Epithelial cell of prostate (primary cell): ENCODE results near the gene SERHL2.
"Not testable (repeated sequence)": the region's sequence is repeated elsewhere in the genome, so short reads cannot be mapped to it uniquely, and the experiment has no call there.

Source experiments
- DNase-seq: peaks from one replicate; pipeline ENCODE4 v3.0.0-alpha.2; 2011; ENCODE audit warnings: low read depth, low spot score
- H3K27ac ChIP-seq: fragments of 450-650 bp; 2 replicates; pipeline ENCODE4 v1.5.1; 2017; ENCODE audit warnings: mild to moderate bottlenecking

Gene SERHL2

DNA sequence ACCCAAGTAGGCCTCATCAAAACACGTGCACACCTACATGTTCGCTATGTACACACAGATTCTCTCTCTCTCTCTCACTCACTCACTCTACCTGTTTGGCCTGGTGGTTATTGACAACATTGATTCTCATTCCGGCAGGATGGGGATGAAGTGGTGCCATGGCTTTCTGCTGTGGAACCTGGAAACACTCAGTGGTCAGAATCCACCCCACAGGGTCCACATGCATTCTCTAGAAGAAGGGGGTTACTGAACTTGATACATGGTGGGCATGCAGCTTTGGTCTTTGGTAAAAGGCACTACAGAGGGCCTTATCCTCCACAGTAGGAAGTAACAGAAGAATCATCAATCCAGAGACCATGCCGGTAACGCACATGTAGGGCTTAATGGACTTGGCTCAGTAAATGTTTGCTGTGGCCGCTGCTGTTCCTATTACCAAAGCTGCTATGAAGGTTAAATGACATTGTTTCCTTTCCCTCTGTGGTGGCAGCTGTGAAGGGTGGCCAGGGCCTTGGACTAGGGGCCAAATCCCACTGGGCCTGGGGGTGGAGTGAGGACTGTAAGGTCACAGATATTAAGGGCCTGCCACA lies 48.2 kb downstream of the SERHL2 start:
- no peak for DNase-seq
- no peak overlapping the region for H3K27ac ChIP-seq

DNA sequence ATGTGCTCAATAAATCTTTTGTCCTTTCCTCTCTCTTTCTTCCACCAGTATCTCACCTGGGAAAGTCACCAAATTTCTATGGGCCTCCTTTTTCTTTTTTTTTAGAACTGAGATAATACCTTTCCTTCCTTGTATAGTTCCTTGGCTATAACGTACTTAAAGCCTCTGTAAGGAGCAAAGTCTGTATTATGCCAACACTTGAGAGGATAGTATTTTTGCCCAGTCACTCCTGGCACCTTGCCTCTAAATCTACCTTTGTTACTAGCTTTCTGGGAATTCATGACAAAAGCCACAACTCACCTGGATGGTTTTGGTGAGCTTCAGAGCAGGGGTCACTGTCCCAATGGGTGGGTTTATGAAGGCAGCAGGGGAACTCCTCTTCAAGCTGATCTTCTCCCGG lies 48.7 kb downstream of the SERHL2 start:
- no peak for DNase-seq
- H3K27ac ChIP-seq, result no peak overlapping the region

DNA sequence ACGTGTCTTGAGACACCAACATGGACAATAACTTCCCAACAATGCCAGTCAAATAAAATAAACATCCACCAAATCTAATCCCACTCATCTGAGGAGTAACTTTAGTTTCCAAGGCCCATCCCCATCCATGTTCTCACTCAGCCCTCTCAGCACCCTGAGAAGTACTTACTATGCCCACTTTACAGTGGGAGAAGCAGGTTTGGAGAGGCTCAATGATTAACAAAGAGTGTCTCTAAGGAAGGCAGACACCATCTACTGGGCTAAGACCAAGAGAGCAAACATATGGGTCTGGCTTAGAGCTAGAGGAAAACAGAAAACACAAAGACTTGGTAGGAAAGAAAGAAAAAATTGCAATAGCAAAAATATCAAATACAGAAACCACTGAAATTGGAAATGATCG lies 49.7 kb downstream of the SERHL2 start:
- no peak overlapping the region for H3K27ac ChIP-seq
- no peak for DNase-seq

DNA sequence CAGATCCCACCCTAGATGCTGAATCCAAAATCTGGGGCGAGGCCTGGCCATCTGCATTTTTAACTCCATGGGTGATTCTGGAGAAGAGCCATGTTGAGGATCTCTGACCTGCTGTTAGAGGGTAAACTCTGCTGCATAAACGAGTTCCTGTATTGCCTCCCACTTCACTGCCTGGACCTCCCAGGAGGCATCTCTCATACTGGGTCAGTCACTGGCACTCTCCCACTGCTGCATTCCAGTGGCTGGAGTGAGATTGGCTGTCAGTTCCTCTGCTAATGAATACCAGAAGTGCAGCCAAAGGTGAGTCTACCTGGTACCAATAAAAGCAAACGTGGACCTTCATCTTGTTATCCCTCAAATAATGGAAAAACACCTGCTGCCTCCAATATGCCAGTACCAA lies 50.6 kb downstream of the SERHL2 start:
- H3K27ac ChIP-seq, result no peak overlapping the region
- DNase-seq, result no peak

DNA sequence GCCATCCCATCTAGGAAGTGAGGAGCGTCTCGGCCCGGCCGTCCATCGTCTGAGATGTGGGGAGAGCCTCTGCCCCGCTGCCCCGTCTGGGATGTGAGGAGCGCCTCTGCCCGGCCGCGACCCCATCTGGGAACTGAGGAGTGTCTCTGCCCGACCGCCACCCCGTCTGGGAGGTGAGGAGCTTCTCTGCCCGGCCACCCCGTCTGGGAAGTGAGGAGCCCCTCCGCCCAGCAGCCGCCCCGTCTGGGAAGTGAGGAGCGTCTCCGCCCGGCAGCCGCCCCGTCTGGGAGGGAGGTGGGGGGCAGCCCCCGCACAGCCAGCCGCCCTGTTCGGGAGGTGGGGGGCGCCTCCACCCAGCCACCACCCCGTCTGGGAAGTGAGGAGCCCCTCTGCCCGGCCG lies 53.9 kb downstream of the SERHL2 start:
- H3K27ac ChIP-seq, DNase-seq: not testable (repeated sequence)

DNA sequence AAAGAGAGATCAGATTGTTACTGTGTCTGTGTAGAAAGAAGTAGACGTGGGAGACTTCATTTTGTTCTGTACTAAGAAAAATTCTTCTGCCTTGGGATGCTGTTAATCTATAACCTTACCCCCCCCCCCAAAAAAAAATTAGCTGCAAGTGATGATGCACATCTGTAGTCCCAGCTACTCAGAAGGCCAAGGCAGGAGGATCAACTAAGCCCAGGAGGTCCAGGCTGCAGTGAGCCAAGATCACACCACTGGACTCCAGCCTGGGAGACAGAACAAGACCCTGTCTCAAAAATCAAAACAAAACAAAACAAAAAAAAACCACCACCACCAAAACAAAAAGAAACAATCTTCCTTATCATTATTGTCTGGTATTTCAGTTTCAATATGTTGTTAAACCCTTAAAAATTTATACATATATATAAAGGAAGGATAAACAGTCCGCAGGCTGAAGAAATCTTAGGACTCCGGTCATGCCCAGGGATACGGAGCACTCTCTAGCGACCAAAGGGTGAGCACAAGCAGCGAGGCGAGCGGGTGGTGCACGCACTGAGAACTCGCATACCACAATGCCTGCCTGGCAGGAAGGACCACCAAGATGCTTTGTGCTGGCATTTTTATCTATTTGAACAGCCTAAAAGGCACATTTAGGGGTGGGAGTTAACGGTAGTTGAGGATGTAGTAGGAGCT lies 54.5 kb downstream of the SERHL2 start:
- peak overlapping the region; percentile 77 for H3K27ac ChIP-seq
- DNase-seq, result no peak

DNA sequence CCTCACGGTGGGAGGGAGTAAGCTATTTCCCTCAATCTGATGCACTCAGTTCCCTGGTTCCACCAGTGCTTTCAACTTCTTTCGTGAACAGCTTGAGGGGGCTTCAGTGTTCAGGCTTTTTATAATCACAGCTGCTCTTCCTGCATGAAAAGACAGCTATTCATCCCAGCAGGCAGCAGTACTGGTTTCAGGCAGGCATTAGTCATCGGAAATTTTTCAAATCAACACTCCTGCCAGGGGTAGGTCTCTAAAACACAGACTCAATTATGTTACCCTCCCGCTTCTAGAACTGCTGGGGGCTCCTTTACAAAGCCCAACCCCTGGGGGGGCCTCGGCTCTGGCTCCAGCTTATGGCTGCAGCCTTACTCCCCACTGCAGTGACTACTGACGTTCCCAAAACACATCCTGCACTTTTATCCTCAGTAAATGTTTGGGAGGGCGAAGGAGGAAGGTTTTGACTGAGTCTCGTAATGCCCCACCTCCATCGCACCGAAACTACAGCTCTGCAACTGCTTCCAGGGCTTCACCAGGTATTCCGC lies 55.1 kb downstream of the SERHL2 start:
- H3K27ac ChIP-seq, result peak overlapping the region; percentile 77
- DNase-seq, result no peak

DNA sequence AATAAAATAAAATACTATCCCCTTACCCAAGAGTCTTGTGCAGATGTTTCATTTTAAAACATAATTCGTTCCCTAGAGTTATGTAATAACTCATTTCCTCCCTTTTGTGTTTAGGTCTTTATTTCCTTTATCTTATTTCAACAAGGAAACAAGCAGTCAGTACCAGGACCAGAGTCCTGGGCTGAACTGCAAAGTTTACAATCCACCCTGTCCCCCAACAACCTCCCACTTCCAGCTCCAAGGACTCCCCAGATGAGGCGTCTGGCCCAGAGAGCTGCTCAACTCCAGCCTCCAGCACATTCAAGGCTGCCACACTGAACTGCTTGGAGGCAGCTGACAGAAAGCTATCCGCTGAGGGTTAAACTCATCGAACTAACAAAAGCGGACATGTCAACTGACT lies 56.4 kb downstream of the SERHL2 start:
- peak overlapping the region; percentile 77 for H3K27ac ChIP-seq
- no peak for DNase-seq

DNA sequence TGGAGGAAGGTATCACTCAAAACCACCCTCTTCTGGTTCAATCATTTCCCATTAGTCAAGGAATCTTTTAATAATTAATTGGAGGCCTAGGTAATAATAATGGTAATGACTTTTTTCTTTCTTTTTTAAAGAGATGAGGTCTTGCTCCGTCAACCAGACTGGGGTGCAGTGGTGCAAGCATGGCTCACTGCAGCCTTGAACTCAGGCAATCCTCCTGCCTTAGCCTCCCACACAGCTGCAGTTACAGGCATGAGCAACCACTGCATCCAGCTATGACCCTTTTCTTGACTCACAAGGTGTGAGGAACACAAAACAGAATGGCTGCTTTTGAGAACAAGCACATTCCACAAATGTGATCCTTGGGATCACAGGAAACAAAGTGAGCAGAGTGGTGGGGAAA lies 57.3 kb downstream of the SERHL2 start:
- H3K27ac ChIP-seq, result no peak overlapping the region
- no peak for DNase-seq

DNA sequence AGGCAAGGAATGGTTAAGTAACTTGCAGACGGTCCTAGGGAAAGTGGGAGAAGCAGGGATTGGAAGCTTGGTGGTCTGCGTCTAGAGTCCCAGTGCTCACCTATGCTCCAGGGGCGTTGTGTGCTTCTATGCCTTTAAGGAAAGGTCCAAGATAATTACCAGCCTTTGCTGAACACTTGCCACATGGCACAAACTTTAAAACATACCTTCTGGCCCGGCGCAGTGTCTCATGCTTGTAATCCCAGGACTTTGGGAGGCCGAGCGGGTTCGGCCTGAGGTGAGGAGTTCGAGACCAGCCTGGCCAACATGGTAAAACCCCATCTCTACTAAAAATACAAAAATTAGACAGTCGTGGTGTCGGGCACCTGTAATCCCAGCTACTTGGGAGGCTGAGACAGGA lies 58.6 kb downstream of the SERHL2 start:
- no peak for DNase-seq
- no peak overlapping the region for H3K27ac ChIP-seq

DNA sequence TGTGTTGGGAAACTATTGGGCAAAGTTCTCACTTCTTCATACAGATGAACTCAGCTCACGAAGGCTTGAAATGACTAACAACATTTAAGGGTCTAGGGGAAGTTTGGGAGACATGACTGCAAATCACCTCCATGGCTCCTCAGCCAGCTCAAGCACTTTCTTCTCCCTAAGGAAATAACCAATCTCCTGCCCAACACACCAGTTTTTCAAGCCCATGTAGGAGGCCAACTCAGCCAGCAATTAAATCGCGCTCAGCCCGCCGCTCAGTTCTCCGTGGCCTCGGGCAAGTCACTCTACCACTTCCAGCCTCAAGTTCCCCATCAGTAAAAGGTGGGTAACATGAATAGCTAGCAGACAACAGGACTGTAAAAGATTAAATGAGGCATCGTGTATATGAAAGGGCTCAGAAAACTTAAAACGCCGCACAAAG lies 60.1 kb downstream of the SERHL2 start:
- H3K27ac ChIP-seq, result peak overlapping the region; percentile 96
- DNase-seq, result no peak

DNA sequence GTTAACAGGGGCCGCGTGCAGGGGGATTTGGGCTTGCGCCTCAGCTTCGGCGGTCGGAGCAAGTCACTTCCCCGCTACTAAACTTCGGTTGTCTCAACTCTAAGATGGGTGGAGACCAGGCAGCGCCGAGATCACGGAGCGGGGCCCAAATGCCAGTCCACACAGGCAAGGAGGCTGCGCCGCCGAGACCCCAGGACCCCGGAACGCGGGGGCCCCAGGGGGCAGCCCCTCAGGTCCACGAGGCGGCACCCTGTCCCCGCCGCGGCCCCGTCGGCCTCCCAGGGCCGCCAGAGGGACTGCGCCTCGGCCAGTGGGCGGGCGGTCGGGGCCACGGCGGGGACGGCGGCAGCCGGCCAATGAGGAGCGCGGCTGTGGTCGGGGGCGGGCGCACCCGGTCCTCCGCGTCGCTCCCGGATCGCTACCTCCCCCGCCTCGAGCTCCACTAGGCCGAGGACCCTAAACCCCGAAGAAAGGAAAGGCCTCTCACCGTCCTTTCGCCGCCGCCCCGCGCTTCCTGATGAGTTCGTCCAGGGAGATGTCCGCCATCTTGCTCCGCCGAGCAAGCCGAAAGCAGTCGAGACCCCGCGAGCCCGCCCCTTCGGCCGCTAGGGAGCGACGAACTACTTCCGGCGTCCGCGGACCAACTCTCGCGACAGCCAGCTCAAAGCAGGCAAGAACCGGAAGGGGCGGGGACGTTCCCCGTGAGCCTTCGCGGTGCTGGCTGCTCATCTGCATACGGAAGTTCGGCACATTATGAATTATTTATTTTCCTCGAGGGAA lies 60.7 kb downstream of the SERHL2 start, which contains the start of gene POLDIP3:
Gene POLDIP3 (minus strand): TSS at position 572 of the 780 bp plus-strand sequence. CDS start 26 bp downstream, at position 546.
- DNase-seq, result peak; percentile 95

DNA sequence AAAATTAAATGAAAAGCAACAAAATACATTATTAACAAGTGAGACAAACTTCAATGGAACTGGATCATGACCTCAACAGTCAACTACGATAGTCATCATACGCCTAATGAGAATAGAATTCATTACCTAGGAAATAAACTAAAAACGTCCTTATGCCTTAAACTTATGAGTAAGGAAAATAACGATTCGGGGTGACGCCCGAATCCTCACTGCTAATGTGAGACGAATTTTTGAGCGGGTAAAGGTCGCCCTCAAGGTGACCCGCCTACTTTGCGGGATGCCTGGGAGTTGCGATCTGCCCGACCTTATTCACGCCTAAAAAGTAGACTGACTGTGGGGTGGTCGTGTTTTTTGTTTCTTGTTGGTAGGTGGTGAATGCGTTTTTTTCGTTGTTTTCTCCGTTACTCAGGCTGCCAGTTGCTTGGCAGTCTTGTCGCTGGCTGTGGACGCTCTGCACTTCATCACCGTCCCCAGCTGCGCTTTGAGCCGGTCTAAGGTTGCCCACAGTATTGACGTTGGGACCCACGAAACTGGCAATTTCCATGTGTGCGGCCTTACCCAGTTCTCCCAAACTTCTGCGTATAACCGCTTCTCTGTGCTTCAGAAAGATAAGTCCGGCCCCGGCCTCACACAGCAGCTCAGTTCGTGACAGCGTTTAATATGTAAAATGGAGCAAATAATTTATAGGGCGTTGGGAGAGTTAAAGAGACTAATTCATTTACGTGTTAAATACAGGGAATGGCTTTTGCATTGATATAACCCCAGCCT lies 61.5 kb downstream of the SERHL2 start:
- peak; percentile 99 for DNase-seq
- peak overlapping the region; percentile 96 for H3K27ac ChIP-seq

More for the DNA sequence above, 60.7 kb downstream of the SERHL2 start, which contains the start of gene POLDIP3:
- peak within 1 kb of the TSS; percentile 96 for H3K27ac ChIP-seq

DNA sequence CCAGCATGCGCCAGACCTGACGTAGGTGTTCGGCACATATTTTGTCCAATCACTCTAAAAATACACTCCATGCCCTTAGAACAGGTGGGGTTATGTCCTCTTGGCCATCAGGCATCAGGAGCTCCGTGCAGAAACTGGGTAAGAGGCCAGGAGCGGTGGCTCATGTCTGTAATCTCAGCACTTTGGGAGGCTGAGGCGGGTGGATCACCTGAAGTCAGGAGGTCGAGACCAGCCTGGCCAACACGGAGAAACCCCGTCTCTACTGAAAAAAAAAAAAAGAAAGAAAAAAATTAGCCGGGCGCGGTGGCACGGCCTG lies 62.1 kb downstream of the SERHL2 start:
- peak overlapping the region; percentile 96 for H3K27ac ChIP-seq
- not testable (repeated sequence) for DNase-seq

DNA sequence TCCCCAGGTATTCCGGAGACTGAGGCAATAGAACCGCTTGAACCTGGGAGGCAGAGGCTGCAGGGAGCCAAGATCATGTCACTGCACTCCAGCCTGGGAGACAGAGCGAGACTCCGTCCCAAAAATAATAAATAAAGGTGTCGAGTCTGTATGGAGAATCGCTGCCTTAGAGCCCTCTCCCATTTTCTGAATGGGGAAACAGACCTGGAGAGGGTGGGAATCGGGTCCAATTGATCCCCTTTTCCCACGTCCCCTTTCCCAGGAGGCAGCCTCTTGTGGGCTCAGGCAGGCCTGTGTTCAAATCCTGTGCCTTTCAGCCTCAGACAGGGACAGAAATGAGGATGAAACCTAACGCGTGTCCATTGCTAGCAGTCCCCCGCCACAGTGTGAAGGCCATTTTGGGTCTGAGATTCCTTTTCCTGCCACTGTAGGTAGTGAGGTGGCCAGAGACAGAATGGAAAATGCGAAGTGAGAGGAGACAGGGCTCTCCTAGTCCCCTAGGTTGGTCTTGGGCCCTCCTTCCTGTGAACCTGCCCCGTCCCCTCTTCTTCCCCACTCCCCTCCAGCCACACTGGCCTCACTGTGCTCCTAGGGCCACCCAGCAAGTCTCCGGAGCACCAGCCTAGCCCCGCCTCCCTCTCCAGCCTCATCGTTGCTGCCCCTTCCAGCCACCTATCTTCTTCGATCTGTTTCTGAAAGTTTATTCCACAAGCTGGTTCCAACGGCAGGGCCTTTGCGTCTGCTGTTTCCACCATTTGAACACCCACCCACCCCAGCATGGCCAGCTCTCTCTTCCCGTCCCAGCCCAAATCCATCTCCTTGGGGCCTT lies 63.6 kb downstream of the SERHL2 start:
- no peak for DNase-seq
- no peak overlapping the region for H3K27ac ChIP-seq

DNA sequence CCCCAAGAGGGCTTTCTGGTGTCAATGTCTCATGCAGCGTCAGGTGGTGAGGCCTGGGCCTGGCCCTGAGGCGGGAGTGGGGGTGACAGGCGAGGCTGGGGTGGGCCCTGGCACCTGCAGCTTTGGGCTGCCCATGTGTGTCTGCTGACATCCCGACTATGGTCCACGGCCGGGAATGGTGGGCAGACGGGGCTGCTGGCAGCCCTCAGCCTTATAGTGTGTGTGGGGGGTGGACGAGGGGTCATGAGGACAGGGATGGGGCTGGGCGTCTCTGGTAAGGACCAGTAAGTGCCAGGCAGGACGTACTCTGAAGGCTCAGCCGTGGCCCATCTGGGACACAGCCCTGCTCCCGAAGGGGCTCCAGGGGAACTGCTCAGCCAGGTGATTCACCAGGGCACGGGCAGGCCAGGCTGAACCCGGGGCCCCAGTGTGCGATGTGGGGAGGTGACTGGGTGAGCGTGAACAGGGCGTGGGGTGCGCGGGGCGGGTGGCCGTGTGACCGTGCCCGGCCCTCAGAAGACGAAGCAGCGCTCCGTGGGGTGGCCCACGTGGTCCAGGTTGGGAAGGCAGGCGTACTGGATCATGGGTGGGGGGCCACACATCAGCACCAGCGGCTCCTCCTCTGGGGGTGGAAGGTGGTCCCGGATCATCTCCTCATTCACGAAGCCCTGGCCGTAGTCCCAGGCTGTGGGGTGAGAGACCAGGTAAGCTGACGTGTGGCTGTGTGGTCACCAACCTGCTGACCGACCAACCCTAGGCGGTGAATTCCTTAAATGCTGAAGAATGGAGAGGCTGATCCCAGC lies 65.7 kb downstream of the SERHL2 start:
- H3K27ac ChIP-seq, result no peak overlapping the region
- no peak for DNase-seq

DNA sequence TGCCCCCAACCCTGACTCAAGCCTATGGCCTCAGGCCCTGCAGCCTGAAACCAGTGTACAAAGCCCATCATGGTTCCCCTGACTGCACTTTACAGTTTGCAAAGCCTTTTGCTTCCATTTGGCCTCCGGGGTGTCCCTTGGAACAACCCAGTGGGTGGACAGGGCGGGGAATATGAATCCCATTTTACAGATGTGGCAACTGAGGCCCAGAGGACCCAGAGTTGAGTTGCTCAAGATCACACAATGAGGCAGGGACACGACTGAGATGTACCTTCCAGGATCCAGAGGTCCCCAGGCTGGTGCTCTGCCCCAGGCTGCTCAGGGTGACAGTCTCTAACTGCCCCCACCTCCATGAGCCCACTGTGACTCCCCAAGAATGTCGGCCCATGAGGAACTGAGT lies 66.3 kb downstream of the SERHL2 start:
- DNase-seq, result no peak
- H3K27ac ChIP-seq, result peak overlapping the region; percentile 66

DNA sequence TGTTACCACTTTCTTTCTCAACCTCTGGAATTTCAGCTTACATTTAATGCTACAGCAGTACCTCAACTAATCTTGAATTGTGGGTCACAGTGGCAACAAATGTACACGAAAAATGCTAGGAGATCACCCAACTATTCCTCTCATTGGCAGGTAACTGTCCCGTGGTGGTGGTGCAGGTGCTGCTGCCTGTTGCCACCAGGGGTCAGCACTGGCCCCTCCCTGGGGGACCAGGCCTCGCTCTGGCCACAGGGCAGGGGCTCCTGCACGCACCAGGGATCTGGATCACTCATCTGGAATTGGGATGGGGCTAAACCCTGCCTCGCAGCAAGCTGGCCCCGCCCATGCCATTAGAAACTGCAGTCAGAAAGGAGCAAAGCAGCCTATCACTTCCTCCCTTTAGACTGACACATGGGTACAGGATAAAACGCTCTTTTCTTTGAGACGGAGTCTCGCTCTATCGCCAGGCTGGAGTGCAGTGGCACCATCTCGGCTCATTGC lies 67.8 kb downstream of the SERHL2 start:
- DNase-seq, result no peak
- H3K27ac ChIP-seq, result peak overlapping the region; percentile 66
